HepG2 (cell line): ENCODE measurements around the gene UEVLD. TPM values are rescaled to one million over a fixed set of nuclear protein-coding genes. Genes with fewer than 3 reads are reported as not detected.

Experiments used
- ATAC-seq: fragments of 200-7000 bp; cut with Tn5 transposase; 3 replicates; pipeline ENCODE4 v1.9.1; 2020; ENCODE audit warnings: mild to moderate bottlenecking, moderate library complexity
- BruUV-seq: library from RNA; stranded (reverse); fragments of 400-500 nt; replicated peaks from 2 replicates; lab custom pipeline; 2021; lab: Mats Ljungman, UMichigan
- CTCF ChIA-PET: fragments of 300-600 bp; formaldehyde crosslinking; extraction: SDS; loops from one replicate; lab custom pipeline; 2021; ENCODE audit warnings: low total read pairs, inconsistent platforms, low intra/inter-chr PET ratio; lab: Yijun Ruan, JAX
- POLR2A ChIA-PET: fragments of 350-600 bp; sonication (Branson Sonifier 250); formaldehyde crosslinking; loops from one replicate; lab custom pipeline; 2020; ENCODE audit warnings: antibody characterized with exemption, inconsistent platforms; lab: Yijun Ruan, JAX
- DNase-seq: peaks from one replicate; pipeline ENCODE4 v3.0.0-alpha.2; 2015; ENCODE audit warnings: low spot score
- FAIRE-seq: peaks from 3 replicates; lab custom pipeline; 2011; peaks lifted over from hg19 to GRCh38; lab: Jason Lieb, UNC
- H2AFZ ChIP-seq: one replicate; pipeline ENCODE4 v1.6.1; 2011; ENCODE audit warnings: low read length, inconsistent platforms
- H3K27ac ChIP-seq: fragments of 300-600 bp; 3 replicates; pipeline ENCODE4 v1.8.0; 2011; ENCODE audit warnings: mixed run types, mild to moderate bottlenecking, mixed read lengths, low read length, inconsistent platforms; ENCODE audit not compliant: insufficient read depth; ENCODE audit errors: extremely low read length
- H3K27me3 ChIP-seq, 2 experiments: fragments of 200-600 bp in 1 of 2; 2 replicates in 1 of 2; 3 replicates in 1 of 2; pipeline versions ENCODE4 v1.6.0 to v1.8.0; 2011; ENCODE audit warnings: low read length in 2 of 2, mild to moderate bottlenecking in 2 of 2, moderate library complexity in 2 of 2, inconsistent platforms in 1 of 2; ENCODE audit not compliant: insufficient read depth in 2 of 2, control insufficient read depth in 1 of 2
- H3K36me3 ChIP-seq, 2 experiments: fragments of 200-600 bp in 1 of 2; replicated peaks in 1 of 2; 2 replicates in 1 of 2; 3 replicates in 1 of 2; pipeline versions ENCODE4 v1.5.1 to v1.8.0; 2011; ENCODE audit warnings: low read length in 2 of 2, inconsistent platforms in 1 of 2; ENCODE audit not compliant: insufficient read depth in 2 of 2, control insufficient read depth in 1 of 2
- H3K4me1 ChIP-seq: 2 replicates; pipeline ENCODE4 v1.5.1; 2012; ENCODE audit warnings: low read length, inconsistent platforms; ENCODE audit not compliant: insufficient read depth
- H3K4me2 ChIP-seq: 2 replicates; pipeline ENCODE4 v1.6.0; 2011; ENCODE audit warnings: low read depth, low read length, inconsistent platforms
- H3K4me3 ChIP-seq, 3 experiments: fragments of 200-600 bp in 1 of 3; sonication (generic), shearing (Covaris generic) in 1 of 3; replicated peaks in 1 of 3; 2 replicates each; pipeline ENCODE4 v1.5.1; 2011 to 2016; ENCODE audit warnings: low read length in 3 of 3, inconsistent platforms in 2 of 3, low read depth in 2 of 3, mild to moderate bottlenecking in 2 of 3, control low read depth in 1 of 3, mixed read lengths in 1 of 3; ENCODE audit not compliant: insufficient read depth in 1 of 3
- H3K79me2 ChIP-seq: one replicate; pipeline ENCODE4 v1.6.1; 2011; ENCODE audit warnings: low read length, inconsistent platforms; ENCODE audit not compliant: insufficient read depth
- H3K9ac ChIP-seq: 2 replicates; pipeline ENCODE4 v1.6.0; 2011; ENCODE audit warnings: mild to moderate bottlenecking, low read depth, low read length, inconsistent platforms; ENCODE audit not compliant: insufficient read depth
- H3K9me3 ChIP-seq: 2 replicates; pipeline ENCODE4 v1.5.1; 2012; ENCODE audit warnings: mild to moderate bottlenecking, low read length
- H4K20me1 ChIP-seq: 2 replicates; pipeline ENCODE4 v1.6.0; 2011; ENCODE audit warnings: inconsistent platforms, mild to moderate bottlenecking, low read length, moderate library complexity; ENCODE audit not compliant: insufficient read depth
- ARNT ChIP-seq: fragments of 450-650 bp; IDR thresholded peaks from 2 replicates; pipeline ENCODE4 v1.6.1; 2017
- MAFF ChIP-seq: IDR thresholded peaks from 2 replicates; pipeline ENCODE4 v1.6.1; 2011; ENCODE audit warnings: low read depth, low read length, improper control_type of control experiment
- MAFK ChIP-seq, 2 experiments: IDR thresholded peaks in 1 of 2; conservative IDR thresholded peaks in 1 of 2; 2 replicates each; pipeline ENCODE4 v1.6.1; 2011; ENCODE audit warnings: improper control_type of control experiment in 2 of 2, low read length in 2 of 2
- ZFY ChIP-seq: sonication (generic); formaldehyde crosslinking; IDR thresholded peaks from 2 replicates; pipeline ENCODE4 v1.4.0; 2020; ENCODE audit warnings: missing genetic modification reagents
- ZNF652 ChIP-seq: IDR thresholded peaks from 2 replicates; pipeline ENCODE4 v1.6.1; 2016; ENCODE audit warnings: low read depth, borderline replicate concordance
- WGBS: methylation state at CpG from one replicate; pipeline ENCODE4 v1.1.6; 2017; ENCODE audit warnings: low lambda C conversion rate; 5-methylcytosine and 5-hydroxymethylcytosine counted together
- in situ Hi-C: cut with HindIII; loops from 2 replicates; pipeline ENCODE4 v1.10.0; 2017; ENCODE audit warnings: low pct_unique_long_range_greater_than_20kb; ENCODE audit not compliant: extremely low pct_ligation_motif_present
- intact Hi-C: fragments of 100-400 bp; cut with micrococcal nuclease; formaldehyde crosslinking; loops from one replicate; pipeline ENCODE4 v1.10.0; 2022; ENCODE audit not compliant: unreplicated experiment
- polyA plus RNA-seq, 8 experiments: library from polyadenylated mRNA; depleted of rRNA in 3 of 8; stranded (reverse) in 7 of 8; unstranded in 1 of 8; fragments of >200 nt; fragmentation: Illumina TruSeq in 4 of 8; extraction: Trizol in 4 of 8; gene quantifications; 2 replicates each; pipeline versions ENCODE4 v1.2.1 to v1.2.3, GENCODE V29; 2011 to 2016; ENCODE audit warnings: low read depth in 4 of 8, missing spikeins in 1 of 8, mixed read lengths in 1 of 8; ENCODE audit not compliant: insufficient read depth in 1 of 8
- total RNA-seq, 5 experiments: library from RNA; depleted of rRNA; stranded (reverse); fragments of >200 nt; fragmentation: Illumina TruSeq; extraction: Trizol; gene quantifications; 2 replicates each; pipeline ENCODE4 v1.2.3, GENCODE V29; 2016; ENCODE audit warnings: low read depth in 1 of 5

The UEVLD gene
- total and polyA plus RNA-seq, 2 of the 13 experiments (the other 11 are each of a cell fraction or from before 2014, with no cell fraction given), result 5.7 to 13.7 TPM

DNA sequence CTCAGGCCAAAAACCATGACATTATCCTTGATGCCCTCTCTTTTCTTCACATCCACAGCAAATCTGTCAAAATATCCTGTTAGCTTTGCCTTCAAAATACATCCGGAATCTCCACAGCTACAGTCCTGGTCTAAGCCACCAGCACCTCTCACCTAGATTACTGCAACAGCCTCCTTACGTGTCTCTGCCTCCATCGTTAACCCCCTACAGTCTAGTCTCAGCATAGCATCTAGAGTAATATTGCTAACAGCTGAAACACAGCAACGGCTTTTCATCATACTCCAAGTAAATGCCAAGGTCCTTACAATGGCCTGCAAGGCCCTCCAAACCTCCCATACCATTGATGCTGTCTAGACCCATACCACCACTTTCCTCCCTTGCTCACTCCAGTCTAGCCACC lies 66.1 kb downstream of the UEVLD start:
- BruUV-seq, result no TSS peak
- Histone ChIP-seq H3K4me2 (no peak overlapping the region), H3K27me3 (no peaks in the 10 kb centered on the region; a peak in 1 of 5 replicates), H3K4me1 (peaks cover 32% of the 10 kb centered on the region), H3K4me3 (no peak overlapping the region), H3K27ac (no peak overlapping the region), H3K36me3 (peaks cover 1 to 3% of the 10 kb centered on the region in 2 experiments; a peak in 1 of 5 replicates), H4K20me1 (0 out of 2 replicates have a peak, but pooled peaks cover 2% of the 10 kb centered on the region), H3K9me3 (no peaks in the 10 kb centered on the region), H3K9ac (no peak overlapping the region), H2AFZ (no peak overlapping the region), H3K79me2 (peaks cover 36% of the 10 kb centered on the region)
- ChIA-PET CTCF (no interaction called here), POLR2A (interaction anchor here (0.8 to 2.5 kb wide), 2 partner anchors 114 to 127 kb away, joined by 3 to 7 read pairs; no protein-coding TSS in a partner anchor)
- in situ Hi-C loops, result no loop called here
- intact Hi-C loops, result loop anchor here (10.0 kb wide), 1 partner anchor 128 kb away; the partner anchor contains the start of gene LDHA
- no peak for FAIRE-seq
- 72% methylated on average over 4 of the region's 4 CpGs for WGBS
- TF ChIP-seq ZNF652 (CRISPR knock-in tag), result peak; percentile 60
- no peak for TF ChIP-seq ZFY (CRISPR knock-in tag)
- no peak for ATAC-seq
- DNase-seq, result peak; percentile 20

DNA sequence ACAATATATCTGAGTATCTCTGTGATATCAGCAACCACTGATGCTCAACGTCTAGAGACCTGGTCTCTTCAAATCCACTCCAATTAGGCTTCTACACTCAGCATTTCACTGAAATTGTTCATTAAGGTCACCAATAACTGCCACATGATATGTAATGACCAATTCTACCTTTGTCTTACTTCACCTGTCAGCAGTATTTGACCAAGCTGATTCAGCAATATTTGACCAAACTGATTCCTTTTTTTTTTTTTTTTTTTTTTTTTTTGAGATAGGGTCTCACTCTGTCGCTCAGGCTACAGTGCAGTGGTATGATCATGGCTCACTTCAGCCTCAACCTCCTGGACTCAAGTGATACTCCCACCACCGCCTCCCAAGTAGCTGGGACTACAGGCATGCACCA lies 67.4 kb downstream of the UEVLD start:
- H3K27ac ChIP-seq, result no peak overlapping the region
- H3K4me2 ChIP-seq, result no peak overlapping the region
- no TSS peak for BruUV-seq
- peaks cover 1 to 3% of the 10 kb centered on the region in 2 experiments; a peak in 1 of 5 replicates for H3K36me3 ChIP-seq
- peak; percentile 95 to 97 for TF ChIP-seq MAFK (conservative IDR thresholded peaks at IDR 0.05 in 1 of 2, IDR thresholded peaks at IDR 0.05 in 1 of 2; ENCODE audit: low read length in 2 of 2)
- TF ChIP-seq MAFF, result peak; percentile 97
- TF ChIP-seq ARNT, result no peak
- DNase-seq, result no peak
- H3K4me3 ChIP-seq, result no peak overlapping the region
- H3K4me1 ChIP-seq, result peaks cover 32% of the 10 kb centered on the region
- intact Hi-C loops (loop anchor here (10.0 kb wide), 1 partner anchor 126 kb away; the partner anchor contains the start of gene LDHA), in situ Hi-C loops (no loop called here)
- CTCF ChIA-PET, result no interaction called here
- H3K9ac ChIP-seq, result no peak overlapping the region
- H3K79me2 ChIP-seq, result peaks cover 30% of the 10 kb centered on the region
- POLR2A ChIA-PET, result interaction anchor here (0.7 to 2.5 kb wide), 3 partner anchors 74 to 199 kb away, joined by 3 to 7 read pairs (median 3); partner anchors contain the start of gene HPS5
- 0 out of 2 replicates have a peak, but pooled peaks cover 2% of the 10 kb centered on the region for H4K20me1 ChIP-seq
- FAIRE-seq, result no peak
- H3K27me3 ChIP-seq, result no peaks in the 10 kb centered on the region; a peak in 1 of 5 replicates
- WGBS, result 100% methylated on average over 3 of the region's 3 CpGs
- no peaks in the 10 kb centered on the region for H3K9me3 ChIP-seq
- H2AFZ ChIP-seq, result no peak overlapping the region
- no peak for ATAC-seq
